ENCODE measurements around the gene TBX2. TPM values are rescaled to one million over a fixed set of nuclear protein-coding genes. Genes with fewer than 3 reads are reported as not detected.

TBX2 gene
- total and polyA plus RNA-seq, 2 of the 13 experiments (the other 11 are each of a cell fraction or from before 2014, with no cell fraction given): 2.8 to 15.3 TPM

- TF ChIP-seq, protein P1, sequence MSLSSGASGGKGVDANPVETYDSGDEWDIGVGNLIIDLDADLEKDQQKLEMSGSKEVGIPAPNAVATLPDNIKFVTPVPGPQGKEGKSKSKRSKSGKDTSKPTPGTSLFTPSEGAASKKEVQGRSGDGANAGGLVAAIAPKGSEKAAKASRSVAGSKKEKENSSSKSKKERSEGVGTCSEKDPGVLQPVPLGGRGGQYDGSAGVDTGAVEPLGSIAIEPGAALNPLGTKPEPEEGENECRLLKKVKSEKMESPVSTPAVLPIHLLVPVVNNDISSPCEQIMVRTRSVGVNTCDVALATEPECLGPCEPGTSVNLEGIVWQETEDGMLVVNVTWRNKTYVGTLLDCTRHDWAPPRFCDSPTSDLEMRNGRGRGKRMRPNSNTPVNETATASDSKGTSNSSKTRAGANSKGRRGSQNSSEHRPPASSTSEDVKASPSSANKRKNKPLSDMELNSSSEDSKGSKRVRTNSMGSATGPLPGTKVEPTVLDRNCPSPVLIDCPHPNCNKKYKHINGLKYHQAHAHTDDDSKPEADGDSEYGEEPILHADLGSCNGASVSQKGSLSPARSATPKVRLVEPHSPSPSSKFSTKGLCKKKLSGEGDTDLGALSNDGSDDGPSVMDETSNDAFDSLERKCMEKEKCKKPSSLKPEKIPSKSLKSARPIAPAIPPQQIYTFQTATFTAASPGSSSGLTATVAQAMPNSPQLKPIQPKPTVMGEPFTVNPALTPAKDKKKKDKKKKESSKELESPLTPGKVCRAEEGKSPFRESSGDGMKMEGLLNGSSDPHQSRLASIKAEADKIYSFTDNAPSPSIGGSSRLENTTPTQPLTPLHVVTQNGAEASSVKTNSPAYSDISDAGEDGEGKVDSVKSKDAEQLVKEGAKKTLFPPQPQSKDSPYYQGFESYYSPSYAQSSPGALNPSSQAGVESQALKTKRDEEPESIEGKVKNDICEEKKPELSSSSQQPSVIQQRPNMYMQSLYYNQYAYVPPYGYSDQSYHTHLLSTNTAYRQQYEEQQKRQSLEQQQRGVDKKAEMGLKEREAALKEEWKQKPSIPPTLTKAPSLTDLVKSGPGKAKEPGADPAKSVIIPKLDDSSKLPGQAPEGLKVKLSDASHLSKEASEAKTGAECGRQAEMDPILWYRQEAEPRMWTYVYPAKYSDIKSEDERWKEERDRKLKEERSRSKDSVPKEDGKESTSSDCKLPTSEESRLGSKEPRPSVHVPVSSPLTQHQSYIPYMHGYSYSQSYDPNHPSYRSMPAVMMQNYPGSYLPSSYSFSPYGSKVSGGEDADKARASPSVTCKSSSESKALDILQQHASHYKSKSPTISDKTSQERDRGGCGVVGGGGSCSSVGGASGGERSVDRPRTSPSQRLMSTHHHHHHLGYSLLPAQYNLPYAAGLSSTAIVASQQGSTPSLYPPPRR (CRISPR knock-in tag; IDR thresholded peaks at IDR 0.05; ENCODE audit: borderline replicate concordance): no peak
- TF ChIP-seq, protein P2, sequence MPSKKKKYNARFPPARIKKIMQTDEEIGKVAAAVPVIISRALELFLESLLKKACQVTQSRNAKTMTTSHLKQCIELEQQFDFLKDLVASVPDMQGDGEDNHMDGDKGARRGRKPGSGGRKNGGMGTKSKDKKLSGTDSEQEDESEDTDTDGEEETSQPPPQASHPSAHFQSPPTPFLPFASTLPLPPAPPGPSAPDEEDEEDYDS (CRISPR knock-in tag; IDR thresholded peaks at IDR 0.05): no peak
- TF ChIP-seq GABPB1 (CRISPR knock-in tag; IDR thresholded peaks at IDR 0.05): peak; percentile 33
- no peak for TF ChIP-seq ZFP1 (CRISPR knock-in tag; IDR thresholded peaks at IDR 0.05)
- TF ChIP-seq HNF1B (CRISPR knock-in tag; IDR thresholded peaks at IDR 0.05): no peak
- TF ChIP-seq GATA4 (IDR thresholded peaks at IDR 0.05; ENCODE audit: borderline replicate concordance, low read depth): no peak
- TF ChIP-seq SOX13 (IDR thresholded peaks at IDR 0.05): no peak
- TF ChIP-seq SOX13 (CRISPR knock-in tag; conservative IDR thresholded peaks at IDR 0.05 in 1 of 2, IDR thresholded peaks at IDR 0.05 in 1 of 2): no peak
- TF ChIP-seq KMT2B (CRISPR knock-in tag; IDR thresholded peaks at IDR 0.05): no peak
- TF ChIP-seq ZNF83 (CRISPR knock-in tag; IDR thresholded peaks at IDR 0.05; ENCODE audit: borderline replicate concordance): 0 out of 2 replicates have a peak, but pooled peaks have one; percentile 53
- TF ChIP-seq FOXC1 (CRISPR knock-in tag; IDR thresholded peaks at IDR 0.05; ENCODE audit: borderline replicate concordance): 0 out of 2 replicates have a peak, but pooled peaks have one; percentile 19
- no peak for TF ChIP-seq ZNF776 (CRISPR knock-in tag; IDR thresholded peaks at IDR 0.05)
- TF ChIP-seq CREB1 (IDR thresholded peaks at IDR 0.05): no peak
- TF ChIP-seq CREB1 (CRISPR knock-in tag; IDR thresholded peaks at IDR 0.05): no peak
- TF ChIP-seq, protein P3, sequence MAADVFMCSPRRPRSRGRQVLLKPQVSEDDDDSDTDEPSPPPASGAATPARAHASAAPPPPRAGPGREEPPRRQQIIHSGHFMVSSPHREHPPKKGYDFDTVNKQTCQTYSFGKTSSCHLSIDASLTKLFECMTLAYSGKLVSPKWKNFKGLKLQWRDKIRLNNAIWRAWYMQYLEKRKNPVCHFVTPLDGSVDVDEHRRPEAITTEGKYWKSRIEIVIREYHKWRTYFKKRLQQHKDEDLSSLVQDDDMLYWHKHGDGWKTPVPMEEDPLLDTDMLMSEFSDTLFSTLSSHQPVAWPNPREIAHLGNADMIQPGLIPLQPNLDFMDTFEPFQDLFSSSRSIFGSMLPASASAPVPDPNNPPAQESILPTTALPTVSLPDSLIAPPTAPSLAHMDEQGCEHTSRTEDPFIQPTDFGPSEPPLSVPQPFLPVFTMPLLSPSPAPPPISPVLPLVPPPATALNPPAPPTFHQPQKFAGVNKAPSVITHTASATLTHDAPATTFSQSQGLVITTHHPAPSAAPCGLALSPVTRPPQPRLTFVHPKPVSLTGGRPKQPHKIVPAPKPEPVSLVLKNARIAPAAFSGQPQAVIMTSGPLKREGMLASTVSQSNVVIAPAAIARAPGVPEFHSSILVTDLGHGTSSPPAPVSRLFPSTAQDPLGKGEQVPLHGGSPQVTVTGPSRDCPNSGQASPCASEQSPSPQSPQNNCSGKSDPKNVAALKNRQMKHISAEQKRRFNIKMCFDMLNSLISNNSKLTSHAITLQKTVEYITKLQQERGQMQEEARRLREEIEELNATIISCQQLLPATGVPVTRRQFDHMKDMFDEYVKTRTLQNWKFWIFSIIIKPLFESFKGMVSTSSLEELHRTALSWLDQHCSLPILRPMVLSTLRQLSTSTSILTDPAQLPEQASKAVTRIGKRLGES (CRISPR knock-in tag; IDR thresholded peaks at IDR 0.05; ENCODE audit: borderline replicate concordance): no peak
- no peak for TF ChIP-seq HMG20B (CRISPR knock-in tag; conservative IDR thresholded peaks at IDR 0.05)
- TF ChIP-seq DR1 (CRISPR knock-in tag; IDR thresholded peaks at IDR 0.05): 0 out of 2 replicates have a peak, but pooled peaks have one; percentile 25
- TF ChIP-seq ZNF30 (CRISPR knock-in tag; IDR thresholded peaks at IDR 0.05): no peak
- TF ChIP-seq BCL6 (CRISPR knock-in tag; IDR thresholded peaks at IDR 0.05): no peak
- no peak for TF ChIP-seq ZNF547 (CRISPR knock-in tag; IDR thresholded peaks at IDR 0.05)
- TF ChIP-seq GATAD1 (CRISPR knock-in tag; IDR thresholded peaks at IDR 0.05): no peak
Measured at GRCh38 chr17:61368049-61368831, 31.4 kb upstream of the TBX2 start (continued).
